Thyroid gland (tissue), 4 donors: ENCODE data around the gene KCNH1. TPM values are rescaled to one million over a fixed set of nuclear protein-coding genes. Genes with fewer than 3 reads are reported as not detected.

Source experiments
- DNase-seq, 2 donors: peaks; one replicate each; pipeline ENCODE4 v3.0.0-alpha.2; 2019
- H3K27ac ChIP-seq, 3 donors: fragments of 200-600 bp; sonication (generic); 1 replicate in 2 of 3; 2 replicates in 1 of 3; pipeline ENCODE4 v1.5.1; 2016 to 2019; ENCODE audit warnings: mild to moderate bottlenecking in 1 of 3, moderate library complexity in 1 of 3
- H3K27me3 ChIP-seq: fragments of 200-600 bp; sonication (generic); one replicate; pipeline ENCODE4 v1.5.1; 2019
- H3K36me3 ChIP-seq, 2 donors: fragments of 200-600 bp; sonication (generic); one replicate each; pipeline ENCODE4 v1.5.1; 2016 to 2019
- H3K4me1 ChIP-seq, 2 donors: fragments of 200-600 bp; sonication (generic); one replicate each; pipeline ENCODE4 v1.5.1; 2017 to 2019
- H3K4me3 ChIP-seq, 3 donors: fragments of 200-600 bp; sonication (generic); replicated peaks in 1 of 3; 1 replicate in 2 of 3; 2 replicates in 1 of 3; pipeline ENCODE4 v1.5.1; 2016; ENCODE audit warnings: mild to moderate bottlenecking in 1 of 3
- H3K9me3 ChIP-seq: fragments of 200-600 bp; sonication (generic); one replicate; pipeline ENCODE4 v1.5.1; 2017
- CTCF ChIP-seq, 6 experiments: fragments of 200-600 bp in 3 of 6; fragments of 450-650 bp in 3 of 6; sonication (generic) in 3 of 6; IDR thresholded peaks; one replicate each; pipeline ENCODE4 v1.5.1; 2016 to 2019; ENCODE audit warnings: antibody characterized with exemption in 6 of 6, mild to moderate bottlenecking in 2 of 6, inconsistent platforms in 1 of 6, moderate library complexity in 1 of 6
- POLR2A ChIP-seq, 2 donors: fragments of 450-650 bp; IDR thresholded peaks; one replicate each; pipeline ENCODE4 v1.6.1; 2017; ENCODE audit warnings: antibody characterized with exemption in 2 of 2, mild to moderate bottlenecking in 2 of 2, moderate library complexity in 1 of 2
- WGBS, 2 donors: methylation state at CpG; one replicate each; pipeline ENCODE4 v1.1.5; 2017; 5-methylcytosine and 5-hydroxymethylcytosine counted together
- intact Hi-C: fragments of 100-400 bp; cut with DNase I; formaldehyde crosslinking; loops from one replicate; pipeline ENCODE4 v1.15.1; 2023
- total RNA-seq, 4 donors: library from RNA; depleted of rRNA; stranded (reverse); fragments of >200 nt; gene quantifications; one replicate each; pipeline ENCODE4 v1.2.3, GENCODE V29; 2016

Gene KCNH1
- total RNA-seq, 4 donors from 2014 or later, result 1.3 TPM; not detected in 2

- Histone ChIP-seq H3K9me3 (no peaks in the 10 kb centered on the region), H3K27me3 (no peaks in the 10 kb centered on the region), H3K36me3 (no peaks in the 10 kb centered on the region), H3K4me3 (no peak overlapping the region), H3K4me1 (no peaks in the 10 kb centered on the region), H3K27ac (no peak overlapping the region)
- intact Hi-C loops, result no loop called here
- 33 to 69% methylated on average over 1 of the region's 1 CpG for WGBS, 2 donors
- TF ChIP-seq CTCF (IDR thresholded peaks at IDR 0.05) (no peak), POLR2A (IDR thresholded peaks at IDR 0.05) (no peak)
- DNase-seq, result no peak
Observed at GRCh38 chr1:210739627-210740026, 394.3 kb downstream of the KCNH1 start.

- DNase-seq, result no peak
- no peaks in the 10 kb centered on the region for H3K36me3 ChIP-seq
- H3K9me3 ChIP-seq, result no peaks in the 10 kb centered on the region
- no peaks in the 10 kb centered on the region for H3K4me1 ChIP-seq
- intact Hi-C loops, result no loop called here
- TF ChIP-seq CTCF (IDR thresholded peaks at IDR 0.05) (no peak), POLR2A (IDR thresholded peaks at IDR 0.05) (no peak)
- no peak overlapping the region for H3K27ac ChIP-seq
- H3K27me3 ChIP-seq, result no peaks in the 10 kb centered on the region
- no peak overlapping the region for H3K4me3 ChIP-seq
- 78 to 84% methylated on average over 5 of the region's 5 CpGs for WGBS, 2 donors
Observed at GRCh38 chr1:210738256-210738655, 395.7 kb downstream of the KCNH1 start.

GRCh38 chr1:210736713-210737112 is 397.2 kb downstream of the KCNH1 start:
- no peaks in the 10 kb centered on the region for H3K36me3 ChIP-seq
- no peak overlapping the region for H3K4me3 ChIP-seq
- TF ChIP-seq POLR2A (IDR thresholded peaks at IDR 0.05) (no peak), CTCF (IDR thresholded peaks at IDR 0.05) (no peak)
- no peaks in the 10 kb centered on the region for H3K4me1 ChIP-seq
- 59 to 65% methylated on average over 3 of the region's 3 CpGs for WGBS, 2 donors
- no peak for DNase-seq
- H3K9me3 ChIP-seq, result no peaks in the 10 kb centered on the region
- no peak overlapping the region for H3K27ac ChIP-seq
- intact Hi-C loops, result no loop called here
- H3K27me3 ChIP-seq, result no peaks in the 10 kb centered on the region

GRCh38 chr1:210731597-210731996 is 402.4 kb downstream of the KCNH1 start:
- TF ChIP-seq CTCF (IDR thresholded peaks at IDR 0.05), result no peak
- TF ChIP-seq POLR2A (IDR thresholded peaks at IDR 0.05), result no peak
- Histone ChIP-seq H3K4me1 (no peaks in the 10 kb centered on the region), H3K36me3 (no peaks in the 10 kb centered on the region), H3K4me3 (no peak overlapping the region), H3K27me3 (no peaks in the 10 kb centered on the region), H3K27ac (no peak overlapping the region), H3K9me3 (no peaks in the 10 kb centered on the region)
- WGBS, 2 donors, result 72 to 84% methylated on average over 2 of the region's 2 CpGs
- intact Hi-C loops, result no loop called here
- no peak for DNase-seq

- H3K4me1 ChIP-seq, result no peaks in the 10 kb centered on the region
- DNase-seq, result no peak
- H3K27ac ChIP-seq, result no peak overlapping the region
- no peaks in the 10 kb centered on the region for H3K36me3 ChIP-seq
- 92 to 93% methylated on average over 2 of the region's 2 CpGs for WGBS, 2 donors
- no peak for TF ChIP-seq CTCF (IDR thresholded peaks at IDR 0.05)
- TF ChIP-seq POLR2A (IDR thresholded peaks at IDR 0.05), result no peak
- H3K4me3 ChIP-seq, result no peak overlapping the region
- no peaks in the 10 kb centered on the region for H3K27me3 ChIP-seq
- intact Hi-C loops, result no loop called here
- no peaks in the 10 kb centered on the region for H3K9me3 ChIP-seq
Observed at GRCh38 chr1:210731193-210731592, 402.8 kb downstream of the KCNH1 start.
